ENCODE data around the gene ZFYVE9. TPM values are rescaled to one million over a fixed set of nuclear protein-coding genes. Genes with fewer than 3 reads are reported as not detected.

The ZFYVE9 gene
- total RNA-seq, 1 experiment from 2014 or later, result 28.4 TPM

DNA sequence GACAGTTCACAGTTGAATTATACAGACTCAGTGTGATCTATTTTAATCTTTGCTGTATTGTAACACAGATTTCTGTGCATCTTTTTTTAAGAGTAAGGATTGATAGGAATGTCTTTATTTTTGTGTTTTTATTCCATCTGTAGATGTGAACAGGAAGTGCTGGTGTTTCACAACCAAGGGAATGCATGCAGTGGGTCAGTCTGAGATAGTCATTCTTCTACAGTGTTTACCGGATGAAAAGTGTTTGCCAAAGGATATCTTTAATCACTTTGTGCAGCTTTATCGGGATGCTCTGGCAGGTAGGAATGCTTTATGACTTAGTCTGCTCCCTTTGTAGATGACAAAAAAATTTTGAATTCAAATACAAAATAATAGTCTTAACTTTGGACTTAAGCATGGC, 139.6 kb downstream of the ZFYVE9 start:
- H3K79me2 ChIP-seq (ENCODE audit: insufficient read depth, low read length), result no peaks in the 10 kb centered on the region
- H4K91ac ChIP-seq (ENCODE audit: insufficient read length, low read depth, low read length), result no peak overlapping the region
- Mint-ChIP-seq H3K27ac (peak overlapping the region in 2 of 3 experiments; percentile 80 to 92; a peak in 2 of 7 replicates), H3K4me1 (peaks cover 2 to 6% of the 10 kb centered on the region in 2 experiments; a peak in 2 of 4 replicates), H3K36me3 (ENCODE audit: insufficient read depth in 1 of 3, low read depth in 3 of 3) (peaks cover 0 to 4% (median 2%) of the 10 kb centered on the region in 3 experiments; a peak in 4 of 7 replicates), H3K4me3 (no peak overlapping the region), H3K9me3 (no peaks in the 10 kb centered on the region), H3K27me3 (ENCODE audit: low read depth) (no peaks in the 10 kb centered on the region)
- H3K9ac ChIP-seq (ENCODE audit: extremely low read depth, insufficient read length, low read length), result no peak overlapping the region
- no peaks in the 10 kb centered on the region for H3K4me1 ChIP-seq (ENCODE audit: insufficient read depth, low read length)
- no peaks in the 10 kb centered on the region for H3K9me3 ChIP-seq (ENCODE audit: control insufficient read depth, low read depth, low read length)
- no peak overlapping the region for H3K56ac ChIP-seq (ENCODE audit: insufficient read length, low read depth, low read length)
- H3K4ac ChIP-seq (ENCODE audit: low read depth, low read length), result no peak overlapping the region
- TF ChIP-seq, protein P1, sequence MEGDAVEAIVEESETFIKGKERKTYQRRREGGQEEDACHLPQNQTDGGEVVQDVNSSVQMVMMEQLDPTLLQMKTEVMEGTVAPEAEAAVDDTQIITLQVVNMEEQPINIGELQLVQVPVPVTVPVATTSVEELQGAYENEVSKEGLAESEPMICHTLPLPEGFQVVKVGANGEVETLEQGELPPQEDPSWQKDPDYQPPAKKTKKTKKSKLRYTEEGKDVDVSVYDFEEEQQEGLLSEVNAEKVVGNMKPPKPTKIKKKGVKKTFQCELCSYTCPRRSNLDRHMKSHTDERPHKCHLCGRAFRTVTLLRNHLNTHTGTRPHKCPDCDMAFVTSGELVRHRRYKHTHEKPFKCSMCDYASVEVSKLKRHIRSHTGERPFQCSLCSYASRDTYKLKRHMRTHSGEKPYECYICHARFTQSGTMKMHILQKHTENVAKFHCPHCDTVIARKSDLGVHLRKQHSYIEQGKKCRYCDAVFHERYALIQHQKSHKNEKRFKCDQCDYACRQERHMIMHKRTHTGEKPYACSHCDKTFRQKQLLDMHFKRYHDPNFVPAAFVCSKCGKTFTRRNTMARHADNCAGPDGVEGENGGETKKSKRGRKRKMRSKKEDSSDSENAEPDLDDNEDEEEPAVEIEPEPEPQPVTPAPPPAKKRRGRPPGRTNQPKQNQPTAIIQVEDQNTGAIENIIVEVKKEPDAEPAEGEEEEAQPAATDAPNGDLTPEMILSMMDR (conservative IDR thresholded peaks at IDR 0.05), result no peak
- no peaks in the 10 kb centered on the region for H3K79me1 ChIP-seq (ENCODE audit: insufficient read depth, low read depth, low read length, poor library complexity, severe bottlenecking)
- H4K8ac ChIP-seq (replicated peaks; ENCODE audit: insufficient read length, low read depth, low read length), result no peak overlapping the region
- H3K14ac ChIP-seq (ENCODE audit: insufficient read depth, low read length), result no peak overlapping the region
- H2BK15ac ChIP-seq (ENCODE audit: low read depth, low read length), result no peak overlapping the region
- H2BK5ac ChIP-seq (ENCODE audit: insufficient read length, low read length), result no peak overlapping the region
- H2BK12ac ChIP-seq (ENCODE audit: insufficient read length, low read depth, low read length), result no peak overlapping the region
- no peaks in the 10 kb centered on the region for H4K20me1 ChIP-seq (ENCODE audit: control insufficient read depth, insufficient read depth, insufficient read length)
- H3K23ac ChIP-seq (ENCODE audit: insufficient read length, low read depth, low read length), result no peak overlapping the region
- H3K23me2 ChIP-seq (ENCODE audit: insufficient read length, low read depth, low read length, poor library complexity, severe bottlenecking), result no peaks in the 10 kb centered on the region
- no peak overlapping the region for H2BK120ac ChIP-seq (ENCODE audit: low read depth, low read length, poor library complexity, severe bottlenecking)
- H2AFZ ChIP-seq (ENCODE audit: low read length), result no peak overlapping the region
- no peak overlapping the region for H4K5ac ChIP-seq (ENCODE audit: insufficient read length, low read depth, low read length)
- no peak overlapping the region for H2BK20ac ChIP-seq (ENCODE audit: low read depth, low read length, poor library complexity, severe bottlenecking)
- H3K4me2 ChIP-seq (ENCODE audit: insufficient read depth, insufficient read length, low read length), result no peak overlapping the region
- no CpG with 5 or more reads among the region's 2 CpGs for whole genome bisulfite sequencing (ENCODE audit: extremely low coverage, insufficient read length, low lambda C conversion rate)
- H2AK5ac ChIP-seq (ENCODE audit: insufficient read length, low read length), result no peak overlapping the region
- no peak overlapping the region for H3T11ph ChIP-seq (ENCODE audit: low read length)
- no peak for DNase-seq
- H3K27me3 ChIP-seq (ENCODE audit: insufficient read depth, low read length), result no peaks in the 10 kb centered on the region
- H3K27ac ChIP-seq (ENCODE audit: insufficient read length, low read depth, low read length), result no peak overlapping the region
- H3K18ac ChIP-seq (ENCODE audit: insufficient read length, low read depth, low read length), result no peak overlapping the region
